ENCODE results near the gene C8B.

C8B gene

DNA sequence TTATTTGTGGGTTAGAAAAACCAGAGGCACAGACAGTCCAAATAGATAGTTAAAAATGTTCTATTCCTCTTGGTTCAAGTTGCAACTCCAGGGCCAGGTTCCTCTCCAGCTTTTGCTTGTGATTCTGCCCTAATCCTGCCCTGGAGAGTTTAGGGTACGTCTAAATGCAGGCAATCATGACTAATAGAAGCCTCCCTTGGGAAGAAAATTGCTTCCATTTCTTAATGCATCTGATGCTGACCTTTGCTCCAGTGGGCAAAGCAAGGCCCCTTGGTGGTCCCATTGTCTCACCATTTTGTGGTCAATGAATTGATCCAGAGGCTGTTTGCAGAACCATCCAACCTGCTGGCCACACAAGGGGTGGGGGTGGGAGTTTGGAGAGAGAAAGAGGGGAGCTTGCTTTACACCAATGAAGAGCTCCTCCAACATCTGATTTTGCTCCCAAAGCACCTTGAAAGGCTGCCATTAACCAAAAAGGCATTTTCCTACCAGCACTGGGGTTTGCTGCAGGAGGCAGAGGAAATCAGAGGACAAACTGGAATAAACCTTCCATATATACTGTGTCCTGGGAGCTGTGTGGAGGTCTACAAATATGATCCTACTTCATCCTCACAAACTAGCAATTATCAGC, 31.3 kb downstream of the C8B start:
- no peak for DNase-seq (ENCODE audit: low read depth)
- TF ChIP-seq, protein P1, sequence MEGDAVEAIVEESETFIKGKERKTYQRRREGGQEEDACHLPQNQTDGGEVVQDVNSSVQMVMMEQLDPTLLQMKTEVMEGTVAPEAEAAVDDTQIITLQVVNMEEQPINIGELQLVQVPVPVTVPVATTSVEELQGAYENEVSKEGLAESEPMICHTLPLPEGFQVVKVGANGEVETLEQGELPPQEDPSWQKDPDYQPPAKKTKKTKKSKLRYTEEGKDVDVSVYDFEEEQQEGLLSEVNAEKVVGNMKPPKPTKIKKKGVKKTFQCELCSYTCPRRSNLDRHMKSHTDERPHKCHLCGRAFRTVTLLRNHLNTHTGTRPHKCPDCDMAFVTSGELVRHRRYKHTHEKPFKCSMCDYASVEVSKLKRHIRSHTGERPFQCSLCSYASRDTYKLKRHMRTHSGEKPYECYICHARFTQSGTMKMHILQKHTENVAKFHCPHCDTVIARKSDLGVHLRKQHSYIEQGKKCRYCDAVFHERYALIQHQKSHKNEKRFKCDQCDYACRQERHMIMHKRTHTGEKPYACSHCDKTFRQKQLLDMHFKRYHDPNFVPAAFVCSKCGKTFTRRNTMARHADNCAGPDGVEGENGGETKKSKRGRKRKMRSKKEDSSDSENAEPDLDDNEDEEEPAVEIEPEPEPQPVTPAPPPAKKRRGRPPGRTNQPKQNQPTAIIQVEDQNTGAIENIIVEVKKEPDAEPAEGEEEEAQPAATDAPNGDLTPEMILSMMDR (IDR thresholded peaks at IDR 0.05; ENCODE audit: low read depth, low read length, missing control alignments): no peak
- no peak overlapping the region for H3K4me3 ChIP-seq (ENCODE audit: low read depth, low read length)

DNA sequence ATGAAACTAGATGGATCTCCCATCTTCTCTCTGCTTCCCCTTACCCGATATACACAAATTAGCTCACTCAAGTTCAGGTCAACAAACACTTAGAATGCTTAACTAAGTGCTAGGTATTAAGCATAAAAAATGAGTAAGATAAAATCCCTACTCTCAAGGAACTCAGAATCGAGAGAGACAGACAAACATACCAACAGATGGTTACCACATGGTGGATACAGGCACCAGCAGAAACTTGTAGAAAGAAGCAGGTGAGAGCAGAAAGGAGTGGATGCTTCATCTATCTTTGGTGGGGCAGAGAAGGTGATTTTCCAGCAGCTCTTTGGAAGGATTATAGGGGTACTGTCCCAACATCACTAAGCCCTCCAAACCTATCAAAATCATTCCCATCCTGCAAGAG, 32.2 kb downstream of the C8B start:
- no peak overlapping the region for H3K4me3 ChIP-seq (ENCODE audit: low read depth, low read length)
- DNase-seq (ENCODE audit: low read depth): no peak
- TF ChIP-seq, protein P1 (IDR thresholded peaks at IDR 0.05; ENCODE audit: low read depth, low read length, missing control alignments): no peak

DNA sequence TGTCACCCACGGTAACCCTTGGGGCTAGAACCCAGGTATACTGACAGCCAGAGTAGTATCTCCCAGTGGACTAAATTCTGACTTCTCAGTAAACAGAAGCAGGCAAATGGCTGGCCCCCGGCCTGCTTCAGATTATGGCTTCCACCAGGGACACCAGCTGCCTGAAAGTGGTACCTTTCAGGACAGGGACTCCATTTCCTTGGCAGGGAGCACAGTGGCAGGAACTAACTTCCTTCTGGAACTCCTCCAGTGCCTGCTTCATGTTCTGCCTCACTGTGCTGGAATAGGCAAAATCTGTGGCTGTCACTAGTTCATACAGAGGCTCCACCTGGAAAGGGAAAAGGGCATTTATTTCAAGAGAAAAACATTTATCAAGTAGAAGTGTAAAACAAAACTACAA, 32.7 kb downstream of the C8B start:
- H3K4me3 ChIP-seq (ENCODE audit: low read depth, low read length): no peak overlapping the region

DNA sequence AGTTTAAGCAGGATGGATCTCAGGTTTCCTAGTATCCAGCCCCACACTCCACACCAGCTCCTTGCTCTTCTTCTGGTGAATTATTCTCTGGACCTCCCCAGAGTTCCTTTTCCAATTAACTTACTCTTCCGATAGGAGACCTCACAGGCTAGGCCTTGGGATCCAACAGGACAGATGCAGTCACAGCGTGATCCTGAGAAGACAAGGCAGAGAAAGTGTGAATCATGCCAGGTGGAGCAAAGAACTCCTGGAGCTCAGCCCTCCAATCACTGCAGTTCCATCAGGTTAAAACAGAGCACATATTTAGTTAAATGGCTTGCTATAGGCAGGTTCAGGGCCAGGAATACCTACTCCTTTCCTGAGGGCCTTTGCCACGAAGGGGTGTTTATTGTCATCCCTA, 34.1 kb downstream of the C8B start:
- H3K4me3 ChIP-seq (ENCODE audit: low read depth, low read length): no peak overlapping the region
- no peak for DNase-seq (ENCODE audit: low read depth)
- TF ChIP-seq, protein P1 (IDR thresholded peaks at IDR 0.05; ENCODE audit: low read depth, low read length, missing control alignments): no peak

More for the DNA sequence above, 32.7 kb downstream of the C8B start:
- TF ChIP-seq, protein P1 (IDR thresholded peaks at IDR 0.05; ENCODE audit: low read depth, low read length, missing control alignments): no peak
- no peak for DNase-seq (ENCODE audit: low read depth)

DNA sequence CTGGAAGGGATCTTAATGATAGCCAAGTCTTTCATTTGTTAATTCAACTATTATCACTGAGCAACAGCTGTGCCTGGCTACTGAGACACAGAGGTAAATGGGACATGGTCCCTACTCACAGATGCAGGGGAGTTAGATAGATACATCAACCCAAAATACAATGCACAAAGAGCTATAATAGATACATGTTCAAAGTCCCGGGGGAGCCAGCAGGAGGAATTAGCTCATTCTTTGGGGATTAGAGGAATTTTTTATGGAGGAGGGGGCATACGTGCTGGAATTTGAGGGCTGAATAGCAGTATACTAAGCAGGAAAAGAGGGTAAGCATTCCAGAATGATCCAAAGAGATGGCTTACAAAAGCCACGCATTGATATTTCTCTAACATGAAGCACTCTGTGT, 34.6 kb downstream of the C8B start:
- no peak overlapping the region for H3K4me3 ChIP-seq (ENCODE audit: low read depth, low read length)
- DNase-seq (ENCODE audit: low read depth): no peak
- TF ChIP-seq, protein P1 (IDR thresholded peaks at IDR 0.05; ENCODE audit: low read depth, low read length, missing control alignments): no peak

DNA sequence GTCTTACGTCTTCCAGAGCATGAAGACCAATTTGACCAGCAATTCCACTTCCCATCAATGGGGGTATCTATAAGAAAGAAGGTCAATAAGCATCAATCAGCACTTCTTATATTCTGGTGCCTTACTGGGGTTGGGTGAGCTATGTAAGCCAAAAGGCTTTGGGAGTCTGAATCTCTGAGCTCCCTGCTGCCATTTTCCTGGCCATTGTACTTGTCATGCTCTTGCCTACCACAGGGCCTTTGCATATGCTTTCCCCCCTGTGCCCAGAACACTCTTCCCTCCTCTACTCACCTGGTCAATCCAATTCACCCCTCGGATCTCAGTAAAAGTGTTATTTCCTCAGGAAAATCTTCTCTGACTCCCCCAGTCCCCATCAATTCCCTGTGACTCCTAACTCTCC, 36.3 kb downstream of the C8B start:
- TF ChIP-seq, protein P1 (IDR thresholded peaks at IDR 0.05; ENCODE audit: low read depth, low read length, missing control alignments): no peak
- DNase-seq (ENCODE audit: low read depth): no peak

DNA sequence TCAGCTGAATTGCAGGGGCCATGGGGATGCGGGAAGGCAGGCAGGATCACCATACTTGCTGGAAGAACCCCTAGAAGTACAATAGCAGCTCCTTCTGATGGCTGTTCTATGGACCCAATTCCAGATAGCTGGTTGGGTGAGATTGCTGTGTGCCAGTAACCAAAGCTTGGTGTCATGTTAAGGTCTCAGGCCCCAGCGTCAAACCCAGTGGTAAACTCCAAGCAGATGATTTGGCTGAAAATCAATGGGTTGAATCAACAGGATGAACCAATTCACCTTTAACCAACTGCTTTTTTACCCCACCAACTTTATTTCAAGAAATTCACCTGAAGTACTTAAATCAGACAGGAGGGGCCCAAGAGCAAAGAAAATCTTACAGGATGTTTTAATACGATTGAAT, 37.8 kb downstream of the C8B start:
- DNase-seq (ENCODE audit: low read depth): no peak
- TF ChIP-seq, protein P1 (IDR thresholded peaks at IDR 0.05; ENCODE audit: low read depth, low read length, missing control alignments): no peak
- H3K4me3 ChIP-seq (ENCODE audit: low read depth, low read length): no peak overlapping the region

More for the DNA sequence above, 36.3 kb downstream of the C8B start:
- H3K4me3 ChIP-seq (ENCODE audit: low read depth, low read length): no peak overlapping the region
